CD14-positive monocyte (primary cell): Measurements from ENCODE around the gene ANKIB1. TPM values are rescaled to one million over a fixed set of nuclear protein-coding genes. Genes with fewer than 3 reads are reported as not detected.

Experiments used
- DNase-seq, 3 donors: peaks; one replicate each; pipeline ENCODE4 v3.0.0-alpha.2; 2011 to 2022
- H2AFZ ChIP-seq: 2 replicates; pipeline ENCODE4 v1.6.0; 2012; ENCODE audit warnings: mild to moderate bottlenecking, low read depth, low read length, inconsistent platforms; ENCODE audit not compliant: insufficient read depth, poor library complexity, severe bottlenecking
- H3K27ac ChIP-seq, 2 donors: 1 replicate in 1 of 2; 2 replicates in 1 of 2; pipeline ENCODE4 v1.5.1; 2012 to 2013; ENCODE audit warnings: low read length in 2 of 2, control low read depth in 1 of 2, inconsistent platforms in 1 of 2, low read depth in 1 of 2, mild to moderate bottlenecking in 1 of 2
- H3K27me3 ChIP-seq, 2 donors: one replicate each; pipeline versions ENCODE4 v1.6.0 to v1.6.1; 2011 to 2013; ENCODE audit warnings: low read length in 2 of 2; ENCODE audit not compliant: control insufficient read depth in 2 of 2, insufficient read depth in 2 of 2
- H3K36me3 ChIP-seq, 2 donors: replicated peaks in 1 of 2; 1 replicate in 1 of 2; 2 replicates in 1 of 2; pipeline versions ENCODE4 v1.5.1 to v1.6.1; 2012 to 2013; ENCODE audit warnings: low read length in 2 of 2, control low read depth in 1 of 2, inconsistent platforms in 1 of 2, mild to moderate bottlenecking in 1 of 2; ENCODE audit not compliant: insufficient read depth in 2 of 2, control insufficient read depth in 1 of 2
- H3K4me1 ChIP-seq, 2 donors: 1 replicate in 1 of 2; 2 replicates in 1 of 2; pipeline versions ENCODE4 v1.5.1 to v1.6.1; 2012 to 2013; ENCODE audit warnings: low read length in 2 of 2, control low read depth in 1 of 2, inconsistent platforms in 1 of 2, mild to moderate bottlenecking in 1 of 2, moderate library complexity in 1 of 2; ENCODE audit not compliant: insufficient read depth in 2 of 2, control insufficient read depth in 1 of 2
- H3K4me2 ChIP-seq: replicated peaks from 2 replicates; pipeline ENCODE3; 2012; ENCODE audit warnings: low read length, moderate library complexity, mild to moderate bottlenecking; ENCODE audit not compliant: poor library complexity, severe bottlenecking; ENCODE audit errors: extremely low read depth
- H3K4me3 ChIP-seq, 3 experiments: fragments of 200-600 bp in 1 of 3; sonication (generic) in 1 of 3; replicated peaks in 1 of 3; 1 replicate in 2 of 3; 2 replicates in 1 of 3; pipeline ENCODE4 v1.5.1; 2011 to 2013; ENCODE audit warnings: low read length in 3 of 3, mild to moderate bottlenecking in 3 of 3, control low read depth in 2 of 3, low read depth in 2 of 3, inconsistent platforms in 1 of 3, moderate library complexity in 1 of 3
- H3K79me2 ChIP-seq: 2 replicates; pipeline ENCODE4 v1.6.0; 2012; ENCODE audit warnings: mild to moderate bottlenecking, control low read depth, inconsistent platforms, low read length, moderate library complexity; ENCODE audit not compliant: insufficient read depth
- H3K9ac ChIP-seq: 2 replicates; pipeline ENCODE4 v1.6.0; 2017; ENCODE audit warnings: low read length, mild to moderate bottlenecking; ENCODE audit not compliant: insufficient read depth, poor library complexity, severe bottlenecking
- H3K9me3 ChIP-seq, 2 donors: replicated peaks in 1 of 2; 1 replicate in 1 of 2; 2 replicates in 1 of 2; pipeline versions ENCODE4 v1.5.1 to v1.6.1; 2012 to 2013; ENCODE audit warnings: low read length in 2 of 2, control low read depth in 1 of 2; ENCODE audit not compliant: control insufficient read depth in 1 of 2, insufficient read depth in 1 of 2
- H4K20me1 ChIP-seq: 2 replicates; pipeline ENCODE4 v1.6.0; 2012; ENCODE audit warnings: mild to moderate bottlenecking, low read length, control low read depth, moderate library complexity; ENCODE audit not compliant: insufficient read depth
- H3K27ac Mint-ChIP-seq, 7 donors: one replicate each; pipeline ENCODE4 v1.8.0; 2020; ENCODE audit warnings: mild to moderate bottlenecking in 7 of 7, mixed read lengths in 7 of 7, moderate library complexity in 6 of 7, inconsistent platforms in 2 of 7
- H3K27me3 Mint-ChIP-seq, 3 donors: one replicate each; pipeline ENCODE4 v1.8.0; 2021 to 2022; ENCODE audit warnings: low read depth in 3 of 3, mild to moderate bottlenecking in 3 of 3, mixed read lengths in 3 of 3, moderate library complexity in 3 of 3, inconsistent platforms in 1 of 3
- H3K36me3 Mint-ChIP-seq, 2 donors: one replicate each; pipeline ENCODE4 v1.8.0; 2020; ENCODE audit warnings: mixed read lengths in 2 of 2, inconsistent platforms in 1 of 2, mild to moderate bottlenecking in 1 of 2
- H3K4me1 Mint-ChIP-seq: one replicate; pipeline ENCODE4 v1.8.0; 2020; ENCODE audit warnings: mild to moderate bottlenecking, mixed read lengths
- H3K4me3 Mint-ChIP-seq, 2 donors: one replicate each; pipeline ENCODE4 v1.8.0; 2020; ENCODE audit warnings: mild to moderate bottlenecking in 2 of 2, mixed read lengths in 2 of 2, moderate library complexity in 1 of 2
- H3K9me3 Mint-ChIP-seq, 7 donors: one replicate each; pipeline ENCODE4 v1.8.0; 2020 to 2022; ENCODE audit warnings: mixed read lengths in 7 of 7, mild to moderate bottlenecking in 6 of 7, moderate library complexity in 6 of 7, inconsistent platforms in 2 of 7
- CTCF ChIP-seq: fragments of 200-600 bp; IDR thresholded peaks from one replicate; pipeline ENCODE4 v1.8.0; 2022; ENCODE audit warnings: antibody characterized with exemption, mild to moderate bottlenecking
- WGBS: methylation state at CpG from one replicate; pipeline ENCODE4 v1.1.5; 2013; ENCODE audit warnings: missing lambda C conversion rate; ENCODE audit not compliant: insufficient coverage; 5-methylcytosine and 5-hydroxymethylcytosine counted together
- intact Hi-C, 2 donors: fragments of 100-400 bp; cut with micrococcal nuclease; formaldehyde crosslinking; loops; one replicate each; pipeline versions ENCODE4 v1.15.0 to v1.15.1; 2023
- polyA plus RNA-seq, 3 donors: library from polyadenylated mRNA; depleted of rRNA in 1 of 3; unstranded in 2 of 3; stranded (reverse) in 1 of 3; fragments of 300-500 nt in 2 of 3; fragments of >200 nt in 1 of 3; fragmentation: Illumina TruSeq in 2 of 3; gene quantifications; 1 replicate in 2 of 3; 2 replicates in 1 of 3; pipeline ENCODE4 v1.2.3, GENCODE V29; 2012 to 2021

ANKIB1 gene
- polyA plus RNA-seq, 3 donors: 4.8 to 16.8 (median 5.7) TPM

DNA sequence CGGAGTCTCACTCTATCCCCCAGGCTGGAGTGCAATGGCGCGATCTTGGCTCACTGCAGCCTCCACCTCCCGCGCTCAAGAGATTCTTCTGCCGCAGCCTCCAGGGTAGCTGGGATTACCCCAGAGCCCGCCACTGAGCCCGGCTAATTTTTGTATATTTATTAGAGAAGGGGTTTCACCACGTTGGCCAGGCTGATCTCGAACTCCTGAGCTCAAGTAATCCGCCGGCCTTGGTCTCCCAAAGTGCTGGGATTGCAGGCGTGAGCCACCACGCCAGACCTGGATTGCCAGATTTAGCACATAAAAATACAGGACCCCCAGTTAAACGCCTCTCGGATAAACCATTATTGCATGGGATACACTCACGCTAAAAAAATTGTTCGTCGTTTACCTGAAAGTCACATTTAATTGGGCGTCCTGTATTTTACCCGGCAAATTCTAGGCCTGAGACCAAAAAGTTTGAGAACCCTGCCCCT, 201.1 kb downstream of the ANKIB1 start:
- intact Hi-C loops: loop anchor here (5.0 to 10.0 kb wide), 4 partner anchors 80 to 312 kb away; partner anchors contain the start of genes ANKIB1 (in 2 of the 2), KRIT1 (in 2 of the 2), CYP51A1 (in 1 of the 2) and PEX1 (in 1 of the 2)
- DNase-seq: no peak

More for the DNA sequence above, 201.1 kb downstream of the ANKIB1 start:
- Histone ChIP-seq H2AFZ (peak overlapping the region; percentile 97), H3K27me3 (no peaks in the 10 kb centered on the region), H3K9ac (peak overlapping the region; percentile 99), H3K4me3 (peak overlapping the region; percentile 80 to 92 (median 86)), H3K36me3 (peaks cover 20 to 23% of the 10 kb centered on the region in 2 donors), H3K79me2 (peaks cover 30% of the 10 kb centered on the region), H4K20me1 (no peaks in the 10 kb centered on the region), H3K4me2 (peak overlapping the region; percentile 79), H3K27ac (peak overlapping the region; percentile 77 to 97), H3K9me3 (no peaks in the 10 kb centered on the region), H3K4me1 (peaks cover 5 to 7% of the 10 kb centered on the region in 2 donors)
- Mint-ChIP-seq H3K4me3 (peak overlapping the region in 1 of 2 donors; percentile 82), H3K36me3 (peaks cover 20 to 23% of the 10 kb centered on the region in 2 donors), H3K27ac (peak overlapping the region in 6 of 7 donors; percentile 15 to 91 (median 86)), H3K4me1 (peaks cover 9% of the 10 kb centered on the region), H3K27me3 (no peaks in the 10 kb centered on the region), H3K9me3 (peaks cover 4 to 9% (median 7%) of the 10 kb centered on the region in 7 donors)
- WGBS: 40% methylated on average over 13 of the region's 21 CpGs
- peak; percentile 93 for TF ChIP-seq CTCF
